Islet precursor cell (in vitro differentiated cells): ENCODE measurements around the gene SAP130.
"Not testable (repeated sequence)": the region's sequence is repeated elsewhere in the genome, so short reads cannot be mapped to it uniquely, and the experiment has no call there.

ENCODE experiments used
- DNase-seq: peaks from one replicate; pipeline ENCODE4 v3.0.0-alpha.2; 2018

SAP130 gene

DNA sequence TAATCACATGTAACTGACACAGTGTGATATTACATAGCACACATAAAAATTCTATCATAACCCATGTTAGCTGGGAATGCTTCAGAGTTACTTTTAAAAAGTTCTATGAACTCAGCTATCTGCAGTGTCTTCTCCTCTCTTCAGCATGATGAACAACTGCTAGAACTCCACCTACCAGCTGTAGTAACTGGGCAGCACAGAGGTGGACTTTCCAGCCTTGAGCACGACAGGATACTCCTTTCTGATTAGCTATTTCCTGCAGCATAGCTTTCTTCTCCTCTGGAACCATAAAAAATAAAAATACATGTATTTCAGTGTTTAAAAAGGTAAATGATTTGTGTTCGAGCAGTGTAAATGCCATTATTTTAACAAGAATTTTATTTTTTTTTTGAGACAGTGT lies 82.6 kb downstream of the SAP130 start:
- DNase-seq: no peak

GRCh38 chr2:127943186-127943585 lies 84.7 kb downstream of the SAP130 start:
- no peak for DNase-seq

DNA sequence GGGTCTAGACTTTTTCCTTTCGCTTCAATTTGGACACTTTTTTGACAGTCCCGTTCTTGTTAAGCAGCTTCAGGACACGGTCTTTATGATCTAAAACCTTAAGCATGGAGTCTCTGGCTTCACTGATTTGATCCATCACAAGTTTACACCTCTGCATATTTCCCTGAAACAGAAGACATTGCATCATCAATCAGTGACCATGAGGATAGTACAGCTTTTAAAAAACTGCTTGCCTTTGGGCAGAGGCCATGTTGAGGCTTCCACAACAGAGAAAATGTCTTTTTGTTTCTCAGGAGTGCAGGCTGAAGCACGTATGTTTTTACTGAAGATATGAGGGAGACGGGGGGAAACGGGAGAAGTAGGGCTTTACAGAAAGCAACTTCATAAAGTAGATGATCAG lies 85.9 kb downstream of the SAP130 start:
- DNase-seq: no peak

DNA sequence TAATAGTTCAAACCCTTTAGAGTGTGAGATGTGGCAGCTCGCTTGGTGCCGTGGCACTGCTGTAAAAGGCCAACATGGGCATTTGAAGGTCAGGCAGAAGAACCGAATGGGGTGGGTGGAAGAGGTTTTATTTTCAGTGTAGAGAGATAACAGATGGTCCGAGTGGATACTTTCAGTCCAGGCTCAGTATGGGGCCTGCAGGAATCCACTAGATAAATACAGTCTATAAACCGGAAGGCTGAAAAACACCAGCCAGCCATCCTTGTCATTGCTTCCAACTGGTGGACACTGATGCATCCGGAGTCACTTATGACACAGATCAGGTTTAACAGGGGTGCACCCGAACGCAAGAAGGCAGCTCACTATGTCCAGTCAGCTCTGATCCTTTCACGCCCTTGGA lies 86.4 kb downstream of the SAP130 start:
- DNase-seq: no peak

DNA sequence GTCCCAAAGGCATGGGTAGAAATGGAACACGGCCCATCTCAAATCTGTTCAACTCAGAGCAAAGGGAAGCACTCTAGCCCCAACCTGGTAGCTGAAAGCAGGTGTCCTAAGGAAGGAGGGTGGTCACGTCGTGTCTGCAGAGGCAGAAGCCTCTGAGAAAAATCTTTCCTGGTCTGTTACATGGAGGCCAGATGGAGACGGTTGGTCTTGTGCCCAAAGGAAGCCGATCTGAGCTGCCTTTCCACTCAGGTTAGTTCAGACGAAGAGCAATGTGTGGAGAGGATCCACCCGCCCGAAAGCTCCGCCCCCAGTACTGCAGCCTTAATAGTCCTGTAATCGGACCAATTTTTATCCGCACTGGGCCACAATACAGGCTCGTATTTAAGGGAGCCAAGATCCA lies 87.2 kb downstream of the SAP130 start:
- DNase-seq: no peak

DNA sequence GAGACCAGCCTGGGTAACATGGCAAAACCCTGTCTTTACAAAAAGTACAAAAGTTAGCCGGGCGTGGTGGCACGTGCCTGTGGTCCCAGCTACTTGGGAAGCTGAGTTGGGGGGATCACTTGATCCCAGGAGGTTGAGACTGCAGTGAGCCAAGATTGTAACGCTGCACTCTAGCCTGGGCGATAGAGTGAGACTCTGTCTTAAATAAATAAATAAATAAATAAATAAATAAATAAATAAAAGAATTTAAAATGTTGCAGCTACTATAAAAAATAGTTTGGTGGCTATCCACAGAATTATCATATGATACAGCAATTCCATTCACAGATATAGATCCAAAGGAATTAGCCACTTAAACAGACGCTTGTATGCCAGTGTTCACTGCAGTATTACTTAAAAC lies 92.5 kb downstream of the SAP130 start:
- DNase-seq: no peak

DNA sequence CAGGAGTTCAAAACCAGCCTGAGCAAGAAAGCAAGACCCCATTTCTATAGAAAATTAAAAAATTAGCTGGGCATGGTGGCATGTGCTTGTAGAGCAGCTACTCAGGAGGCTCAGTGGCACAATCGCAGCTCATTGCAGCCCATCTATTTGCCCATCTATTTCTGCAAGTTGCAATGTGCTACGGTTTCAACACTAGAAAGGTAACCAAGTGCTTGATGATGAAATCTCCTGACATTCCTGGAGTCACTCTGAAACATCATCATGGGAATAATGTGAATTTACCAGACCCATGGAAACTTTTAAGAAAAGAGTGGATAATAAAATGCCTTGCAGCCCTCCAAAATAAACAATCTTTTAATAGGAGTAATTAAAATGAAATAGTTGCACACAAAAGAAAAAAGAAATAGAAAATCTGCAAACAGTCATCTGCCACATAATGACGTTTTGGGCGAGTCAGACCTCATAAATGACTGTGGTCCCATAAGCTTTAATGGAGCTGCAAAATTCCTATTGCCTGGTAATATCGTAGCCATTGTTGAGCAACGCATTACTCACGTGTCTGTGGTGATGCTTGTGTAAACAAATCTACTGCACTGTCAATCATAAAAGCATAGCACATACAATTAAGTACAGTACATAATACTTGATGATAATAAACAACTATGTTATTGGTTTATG lies 95.5 kb downstream of the SAP130 start:
- DNase-seq: no peak

DNA sequence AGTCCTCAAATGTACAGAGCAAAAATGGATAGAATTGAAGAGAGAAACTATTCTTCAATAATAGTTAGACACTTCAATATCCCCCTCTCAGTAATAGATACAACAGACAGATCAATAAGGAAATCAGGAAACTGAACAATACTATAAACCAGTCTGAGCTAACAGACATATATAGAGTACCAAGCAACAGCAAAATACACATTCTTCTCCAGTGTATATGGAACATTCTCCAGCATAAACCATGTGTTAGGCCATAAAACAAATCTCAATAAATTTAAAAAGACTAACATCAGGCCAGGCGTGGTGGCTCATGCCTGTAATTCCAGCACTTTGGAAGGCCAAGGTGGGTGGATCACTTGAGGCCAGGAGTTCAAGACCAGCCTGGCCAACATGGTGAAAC lies 98.4 kb downstream of the SAP130 start:
- DNase-seq: no peak

GRCh38 chr2:127927384-127927783 lies 100.5 kb downstream of the SAP130 start:
- DNase-seq: no peak

DNA sequence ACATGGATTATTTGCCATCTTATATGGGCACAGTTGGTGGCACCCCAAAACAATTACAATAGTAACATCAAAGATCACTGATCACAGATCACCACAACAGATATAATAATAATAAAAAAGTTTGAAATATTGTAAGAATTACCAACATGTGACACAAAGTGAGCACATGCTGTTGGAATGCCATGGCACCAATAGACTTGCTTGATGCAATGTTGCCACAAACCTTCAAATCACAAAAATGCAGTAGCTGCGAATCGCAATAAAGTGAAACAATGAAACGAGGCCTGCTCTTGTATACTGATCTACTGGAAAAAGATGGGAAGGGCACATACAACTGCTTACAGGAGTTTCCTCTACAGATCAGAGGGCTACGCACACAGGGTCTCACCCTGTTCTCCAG lies 109.9 kb downstream of the SAP130 start:
- no peak for DNase-seq

GRCh38 chr2:127913808-127914457 lies 113.9 kb downstream of the SAP130 start:
- no peak for DNase-seq

DNA sequence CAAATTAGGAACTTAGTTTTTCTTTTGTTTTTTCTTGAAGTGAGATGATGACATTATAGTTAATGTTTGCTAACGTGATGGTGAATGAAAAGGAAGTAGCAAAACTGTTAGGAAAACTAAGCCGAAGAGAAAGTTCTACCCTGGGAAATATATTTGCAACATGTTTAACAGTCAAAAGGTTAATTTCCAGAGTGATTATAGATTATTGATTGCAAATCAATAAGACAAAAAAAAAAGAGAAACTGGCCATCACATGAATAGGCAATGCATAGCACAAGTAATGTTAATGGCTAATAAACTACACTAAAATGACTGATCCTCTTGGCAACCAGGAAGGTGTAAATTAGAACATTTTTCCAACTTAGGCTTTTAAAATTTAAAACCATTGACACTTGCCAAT lies 116.1 kb downstream of the SAP130 start:
- DNase-seq: no peak

DNA sequence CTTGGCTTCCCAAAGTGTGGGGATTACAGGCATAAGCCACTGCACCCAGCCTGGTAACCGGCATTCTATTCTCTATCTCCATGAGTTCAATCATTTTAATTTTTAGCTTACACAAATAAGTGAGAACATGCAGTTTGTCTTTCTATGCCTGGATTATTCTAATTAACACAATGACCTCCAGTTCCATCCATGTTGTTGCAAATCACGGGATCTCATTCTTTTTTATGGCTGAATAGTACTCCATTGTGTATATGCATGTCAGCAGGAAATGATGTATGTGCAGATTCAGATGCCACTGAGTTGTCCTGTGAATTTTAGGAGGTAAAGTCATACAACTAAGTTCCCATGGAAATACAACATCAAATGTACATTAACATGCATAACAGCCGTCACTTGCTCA lies 117.4 kb downstream of the SAP130 start:
- no peak for DNase-seq

- no peak for DNase-seq
Observed at GRCh38 chr2:127909019-127909418, 118.8 kb downstream of the SAP130 start.

GRCh38 chr2:127907733-127908400 lies 120.0 kb downstream of the SAP130 start:
- DNase-seq: not testable (repeated sequence)

DNA sequence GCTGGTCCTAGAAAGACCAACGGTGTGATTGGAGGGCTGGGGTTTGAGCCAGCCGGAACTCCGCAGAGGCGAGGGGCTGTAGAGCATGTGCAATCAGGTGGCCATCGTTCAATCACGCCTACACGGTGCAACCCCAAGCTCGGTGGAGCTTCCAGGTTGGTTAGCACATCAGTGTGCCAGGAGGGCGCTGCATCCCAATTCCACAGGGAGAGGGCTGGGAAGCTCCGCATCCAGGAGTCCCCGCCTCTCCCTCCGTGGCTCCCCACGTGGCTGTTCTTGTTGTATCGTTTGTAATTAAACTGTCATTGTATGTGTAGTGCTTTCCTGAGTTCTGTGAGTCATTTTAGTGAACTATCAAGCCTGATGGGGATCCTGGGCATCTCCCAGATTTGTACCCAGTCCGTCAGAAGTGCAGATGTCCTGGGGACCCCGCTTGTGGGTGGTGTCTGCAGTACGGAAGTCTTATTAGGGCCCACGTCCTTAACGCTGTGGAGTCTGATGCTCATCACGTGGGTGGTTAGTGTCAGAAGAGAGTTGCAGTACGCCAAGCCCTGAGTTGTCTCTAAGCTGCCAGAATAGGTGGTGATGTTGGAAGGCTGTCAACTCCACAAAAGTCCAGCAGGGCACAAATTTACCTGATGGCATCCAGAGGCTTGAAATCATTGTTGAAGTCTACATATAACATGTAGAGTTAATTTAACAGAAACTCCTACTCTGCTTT lies 121.5 kb downstream of the SAP130 start:
- DNase-seq: no peak

- DNase-seq: no peak
Observed at GRCh38 chr2:127901339-127902056, 126.4 kb downstream of the SAP130 start.

GRCh38 chr2:127897531-127898211 lies 130.2 kb downstream of the SAP130 start:
- DNase-seq: no peak

DNA sequence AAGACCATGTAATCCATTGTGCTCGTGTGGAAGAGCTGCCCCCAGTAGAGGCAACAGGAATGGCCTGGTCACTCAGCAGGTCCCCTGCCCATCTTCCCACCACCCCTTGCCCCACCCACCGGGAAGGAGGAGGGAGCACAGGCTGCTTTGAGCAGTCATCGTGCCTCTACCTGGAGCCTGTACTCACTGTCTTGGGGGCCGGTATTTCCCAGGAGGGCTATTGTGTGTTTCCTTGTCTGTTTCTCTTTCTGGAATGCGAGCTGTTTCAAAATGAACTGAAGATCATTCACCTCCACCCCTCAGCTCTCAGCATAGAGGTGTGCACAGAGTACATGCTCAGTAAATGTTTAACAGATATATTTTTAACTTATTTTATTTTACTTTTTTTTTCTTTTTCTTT lies 134.4 kb downstream of the SAP130 start:
- DNase-seq: no peak

DNA sequence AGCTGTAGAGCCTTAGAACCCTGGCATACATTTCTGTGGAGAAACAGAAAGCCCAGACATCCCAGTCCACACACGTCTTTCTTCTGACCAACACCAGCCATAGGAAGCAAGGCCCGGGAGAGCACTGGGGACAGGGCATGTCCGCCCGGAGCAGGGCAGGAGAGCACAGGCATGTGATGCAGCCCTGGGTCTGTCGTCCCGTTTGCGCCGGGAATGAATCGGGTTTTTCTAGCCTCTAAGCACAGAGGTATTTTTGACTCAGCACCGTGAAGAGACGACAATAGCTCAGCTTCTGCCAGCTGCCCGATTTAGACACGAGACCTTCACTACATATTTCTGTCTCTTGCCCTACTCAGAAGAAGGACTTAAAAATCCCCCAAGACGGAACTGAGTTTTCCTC lies 134.8 kb downstream of the SAP130 start:
- DNase-seq: no peak

GRCh38 chr2:127891811-127892210 lies 136.0 kb downstream of the SAP130 start:
- DNase-seq: no peak
